ENCODE measurements around the gene HRC. TPM values are rescaled to one million over a fixed set of nuclear protein-coding genes. Genes with fewer than 3 reads are reported as not detected.

Gene HRC
- total and polyA plus RNA-seq, 2 of the 8 experiments (the other 6 are each of a cell fraction or from before 2014, with no cell fraction given), result 2.3 to 2.6 TPM

- Histone ChIP-seq H3K4ac (replicated peaks; ENCODE audit: insufficient read length, low read depth, low read length) (no peak overlapping the region), H3K56ac (replicated peaks; ENCODE audit: insufficient read length, low read depth, low read length) (no peak overlapping the region), H3K4me2 (ENCODE audit: insufficient read depth in 1 of 2, low read depth in 2 of 2, low read length in 2 of 2) (no peak overlapping the region), H4K8ac (ENCODE audit: extremely low read depth, insufficient read depth, low read length) (no peak overlapping the region), H2BK15ac (ENCODE audit: low read length) (peak overlapping the region; percentile 46; the same call in 1 of the 2 replicates), H2BK120ac (replicated peaks; ENCODE audit: low read depth, low read length) (no peak overlapping the region), H3K4me1 (replicated peaks in 1 of 4; ENCODE audit: control insufficient read depth in 3 of 4, insufficient read depth in 4 of 4, low read length in 3 of 4) (peaks cover 0 to 29% (median 18%) of the 10 kb centered on the region in 4 experiments; a peak in 6 of 7 replicates), H3K36me3 (ENCODE audit: control insufficient read depth in 2 of 4, insufficient read depth in 4 of 4, low read length in 3 of 4) (no peaks in the 10 kb centered on the region), H3K4me3 (ENCODE audit: extremely low read depth in 1 of 4, insufficient read depth in 2 of 4, low read depth in 3 of 4, low read length in 4 of 4) (no peak overlapping the region), H3K9ac (replicated peaks in 1 of 4; ENCODE audit: extremely low read depth in 1 of 4, low read depth in 3 of 4, low read length in 3 of 4) (no peak overlapping the region), H4K5ac (ENCODE audit: insufficient read length, low read depth, low read length) (no peak overlapping the region), H2AK5ac (ENCODE audit: low read depth, low read length) (peak overlapping the region; percentile 58), H3K23ac (ENCODE audit: insufficient read length) (no peak overlapping the region), H3K9me3 (ENCODE audit: insufficient read depth in 2 of 2, low read depth in 1 of 2, low read length in 1 of 2) (no peaks in the 10 kb centered on the region), H3K79me1 (ENCODE audit: low read depth, low read length) (no peaks in the 10 kb centered on the region), H3K27me3 (replicated peaks in 1 of 4; ENCODE audit: control insufficient read depth in 3 of 4, extremely low read depth in 1 of 4, insufficient read depth in 3 of 4, low read length in 3 of 4) (peaks cover 0 to 8% (median 4%) of the 10 kb centered on the region in 4 experiments; a peak in 3 of 7 replicates), H3K14ac (ENCODE audit: insufficient read length) (no peak overlapping the region), H2BK5ac (ENCODE audit: low read depth, low read length) (no peak overlapping the region), H2BK20ac (ENCODE audit: low read length) (no peak overlapping the region), H4K91ac (replicated peaks; ENCODE audit: insufficient read length, low read length) (no peak overlapping the region), H2AFZ (ENCODE audit: low read length) (no peak overlapping the region), H3K79me2 (ENCODE audit: control insufficient read depth in 1 of 2, insufficient read depth in 2 of 2, low read length in 2 of 2) (no peaks in the 10 kb centered on the region), H3K27ac (ENCODE audit: low read depth, low read length) (no peak overlapping the region), H2BK12ac (ENCODE audit: low read depth, low read length) (peak overlapping the region; percentile 77), H3K18ac (ENCODE audit: extremely low read depth, low read length) (no peak overlapping the region), H4K20me1 (replicated peaks in 1 of 2; ENCODE audit: control insufficient read depth in 1 of 2, insufficient read depth in 2 of 2, low read length in 2 of 2) (peaks cover 0 to 2% of the 10 kb centered on the region in 2 experiments), H3K23me2 (ENCODE audit: low read depth, low read length) (peaks cover 31% of the 10 kb centered on the region)
- 87% methylated on average over 10 of the region's 10 CpGs; no CpG with 5 or more reads in 1 of the 2 experiments for WGBS, 2 experiments (ENCODE audit: extremely low coverage in 1 of 2, insufficient coverage in 1 of 2, insufficient read length in 1 of 2, insufficient replicate concordance in 2 of 2, low coverage in 1 of 2, low lambda C conversion rate in 2 of 2, missing lambda C conversion rate in 1 of 2)
- no peak for TF ChIP-seq EZH2 (IDR thresholded peaks at IDR 0.05; ENCODE audit: low read depth, low read length, severe bottlenecking)
- no peak for TF ChIP-seq POLR2AphosphoS5 (IDR thresholded peaks at IDR 0.05; ENCODE audit: low read depth, low read length)
- TF ChIP-seq SUZ12 (IDR thresholded peaks at IDR 0.05; ENCODE audit: low read length), result no peak
- no peak for TF ChIP-seq SRF (IDR thresholded peaks at IDR 0.05; ENCODE audit: low read depth, low read length)
- TF ChIP-seq FOSL1 (IDR thresholded peaks at IDR 0.05; ENCODE audit: insufficient read depth, low read depth, low read length), result no peak
- no peak for TF ChIP-seq CBX8 (IDR thresholded peaks at IDR 0.05; ENCODE audit: borderline replicate concordance, low read depth, low read length)
- no peak for TF ChIP-seq KDM1A (IDR thresholded peaks at IDR 0.05; ENCODE audit: borderline replicate concordance, low read length)
- TF ChIP-seq E2F6 (IDR thresholded peaks at IDR 0.05), result no peak
- FAIRE-seq (no peak), DNase-seq (ENCODE audit: low read depth in 1 of 2, low spot score in 2 of 2) (no peak)
- CTCF ChIA-PET (ENCODE audit: partially characterized antibody), result no interaction called here
- POLR2A ChIA-PET (ENCODE audit: partially characterized antibody), result no interaction called here
Observed at GRCh38 chr19:49153167-49153809, 1.9 kb downstream of the HRC start.

Data from H1 (cell line).